ENCODE measurements around the gene FNDC4.

GRCh38 chr2:27485496-27485895 lies 9.5 kb downstream of the FNDC4 start:
- TF ChIP-seq CTCF (IDR thresholded peaks at IDR 0.05) (no peak), POLR2A (IDR thresholded peaks at IDR 0.05) (no peak)
